Upper lobe of left lung (tissue), 4 donors: ENCODE results near the gene ELMOD3.
"Not testable (repeated sequence)": the region's sequence is repeated elsewhere in the genome, so short reads cannot be mapped to it uniquely, and the experiment has no call there.

Source experiments
- POLR2A ChIP-seq, 4 donors: fragments of 450-650 bp; IDR thresholded peaks; one replicate each; pipeline ENCODE4 v1.5.1; 2016 to 2017; ENCODE audit warnings: antibody characterized with exemption in 4 of 4, mild to moderate bottlenecking in 2 of 4
- TF ChIP-seq, protein P1 (sequence below), 6 experiments: fragments of 450-650 bp in 4 of 6; fragments of 200-600 bp in 2 of 6; sonication (generic) in 2 of 6; IDR thresholded peaks; one replicate each; pipeline ENCODE4 v1.5.1; 2016 to 2019; ENCODE audit warnings: antibody characterized with exemption in 6 of 6

DNA sequence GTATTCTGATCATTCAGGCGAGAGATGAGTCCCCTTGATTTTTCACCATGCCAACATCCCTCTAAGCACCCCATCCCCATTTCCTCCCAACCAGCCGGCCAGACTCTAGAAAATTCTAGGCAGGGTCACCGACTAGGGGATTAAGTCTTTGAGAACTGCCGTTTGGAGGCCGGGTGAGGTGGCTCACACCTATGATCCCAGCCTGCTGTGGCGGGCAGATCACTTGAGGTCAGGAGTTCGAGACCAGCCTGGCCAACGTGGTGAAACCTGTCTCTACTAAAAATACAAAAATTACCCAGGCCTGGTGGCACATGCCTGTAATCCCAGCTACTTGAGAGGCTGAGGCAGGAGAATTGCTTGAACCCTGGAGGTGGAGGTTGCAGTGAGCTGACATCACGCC lies 85.0 kb downstream of the ELMOD3 start:
- TF ChIP-seq, protein P1, sequence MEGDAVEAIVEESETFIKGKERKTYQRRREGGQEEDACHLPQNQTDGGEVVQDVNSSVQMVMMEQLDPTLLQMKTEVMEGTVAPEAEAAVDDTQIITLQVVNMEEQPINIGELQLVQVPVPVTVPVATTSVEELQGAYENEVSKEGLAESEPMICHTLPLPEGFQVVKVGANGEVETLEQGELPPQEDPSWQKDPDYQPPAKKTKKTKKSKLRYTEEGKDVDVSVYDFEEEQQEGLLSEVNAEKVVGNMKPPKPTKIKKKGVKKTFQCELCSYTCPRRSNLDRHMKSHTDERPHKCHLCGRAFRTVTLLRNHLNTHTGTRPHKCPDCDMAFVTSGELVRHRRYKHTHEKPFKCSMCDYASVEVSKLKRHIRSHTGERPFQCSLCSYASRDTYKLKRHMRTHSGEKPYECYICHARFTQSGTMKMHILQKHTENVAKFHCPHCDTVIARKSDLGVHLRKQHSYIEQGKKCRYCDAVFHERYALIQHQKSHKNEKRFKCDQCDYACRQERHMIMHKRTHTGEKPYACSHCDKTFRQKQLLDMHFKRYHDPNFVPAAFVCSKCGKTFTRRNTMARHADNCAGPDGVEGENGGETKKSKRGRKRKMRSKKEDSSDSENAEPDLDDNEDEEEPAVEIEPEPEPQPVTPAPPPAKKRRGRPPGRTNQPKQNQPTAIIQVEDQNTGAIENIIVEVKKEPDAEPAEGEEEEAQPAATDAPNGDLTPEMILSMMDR (IDR thresholded peaks at IDR 0.05), result not testable (repeated sequence)
- not testable (repeated sequence) for TF ChIP-seq POLR2A (IDR thresholded peaks at IDR 0.05)
